Transverse colon (tissue), 3 donors: Measurements from ENCODE around the gene MGLL.

ENCODE experiments used
- POLR2A ChIP-seq: fragments of 450-650 bp; IDR thresholded peaks from one replicate; pipeline ENCODE4 v1.6.1; 2016; ENCODE audit warnings: antibody characterized with exemption, mild to moderate bottlenecking, moderate library complexity
- TF ChIP-seq, protein P1 (sequence below), 5 experiments: fragments of 200-600 bp in 3 of 5; fragments of 450-650 bp in 2 of 5; sonication (generic) in 3 of 5; IDR thresholded peaks; 1 replicate in 2 of 5; 2 replicates in 3 of 5; pipeline ENCODE4 v1.5.1; 2016 to 2017; ENCODE audit warnings: antibody characterized with exemption in 5 of 5, inconsistent platforms in 3 of 5, mild to moderate bottlenecking in 2 of 5, moderate library complexity in 1 of 5

DNA sequence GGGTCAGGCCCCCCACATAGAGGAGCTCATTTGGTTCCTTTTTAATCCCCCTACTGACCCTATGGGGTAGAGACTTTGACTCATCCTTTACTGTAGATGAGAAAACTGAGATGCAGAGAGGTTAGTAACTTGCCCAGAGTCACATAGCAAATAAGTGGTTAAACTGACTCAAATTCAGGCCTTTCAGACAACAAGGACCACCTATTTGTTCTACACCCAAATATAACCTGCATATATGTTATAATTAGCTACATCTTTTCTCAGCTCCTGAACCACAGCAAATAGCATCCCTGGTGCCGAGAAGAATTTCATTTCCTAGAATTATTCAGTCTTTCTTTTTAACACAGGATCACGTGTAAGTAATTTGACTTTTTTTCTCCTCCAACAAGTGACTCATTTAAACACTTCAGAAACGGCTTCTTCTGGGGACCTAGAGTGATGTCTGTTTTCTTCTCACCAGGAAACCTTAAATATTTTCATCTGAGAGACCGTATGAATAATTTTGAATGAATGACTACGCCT, 57.4 kb downstream of the MGLL start:
- TF ChIP-seq, protein P1, sequence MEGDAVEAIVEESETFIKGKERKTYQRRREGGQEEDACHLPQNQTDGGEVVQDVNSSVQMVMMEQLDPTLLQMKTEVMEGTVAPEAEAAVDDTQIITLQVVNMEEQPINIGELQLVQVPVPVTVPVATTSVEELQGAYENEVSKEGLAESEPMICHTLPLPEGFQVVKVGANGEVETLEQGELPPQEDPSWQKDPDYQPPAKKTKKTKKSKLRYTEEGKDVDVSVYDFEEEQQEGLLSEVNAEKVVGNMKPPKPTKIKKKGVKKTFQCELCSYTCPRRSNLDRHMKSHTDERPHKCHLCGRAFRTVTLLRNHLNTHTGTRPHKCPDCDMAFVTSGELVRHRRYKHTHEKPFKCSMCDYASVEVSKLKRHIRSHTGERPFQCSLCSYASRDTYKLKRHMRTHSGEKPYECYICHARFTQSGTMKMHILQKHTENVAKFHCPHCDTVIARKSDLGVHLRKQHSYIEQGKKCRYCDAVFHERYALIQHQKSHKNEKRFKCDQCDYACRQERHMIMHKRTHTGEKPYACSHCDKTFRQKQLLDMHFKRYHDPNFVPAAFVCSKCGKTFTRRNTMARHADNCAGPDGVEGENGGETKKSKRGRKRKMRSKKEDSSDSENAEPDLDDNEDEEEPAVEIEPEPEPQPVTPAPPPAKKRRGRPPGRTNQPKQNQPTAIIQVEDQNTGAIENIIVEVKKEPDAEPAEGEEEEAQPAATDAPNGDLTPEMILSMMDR (IDR thresholded peaks at IDR 0.05): no peak
- no peak for TF ChIP-seq POLR2A
